Neural cell (in vitro differentiated cells): ENCODE results near the gene SYDE2. TPM values are rescaled to one million over a fixed set of nuclear protein-coding genes. Genes with fewer than 3 reads are reported as not detected.

Experiments
- H2AFZ ChIP-seq: fragments of 200-600, 300-800 bp; sonication (generic), shearing (Covaris generic); 2 replicates; pipeline ENCODE4 v1.6.0; 2014; ENCODE audit warnings: low read depth, mild to moderate bottlenecking, antibody characterized with exemption, low read length, moderate library complexity
- H3F3A ChIP-seq: fragments of 200-600 bp; shearing (Covaris generic); 2 replicates; pipeline ENCODE4 v1.6.1; 2016; ENCODE audit warnings: mild to moderate bottlenecking, moderate library complexity, mixed read lengths, antibody characterized with exemption, low read length; ENCODE audit not compliant: insufficient read depth, poor library complexity, severe bottlenecking
- H3K27ac ChIP-seq: fragments of 200-600, 300-800 bp; sonication (generic), shearing (Covaris generic); 2 replicates; pipeline ENCODE4 v1.5.1; 2014; ENCODE audit warnings: mild to moderate bottlenecking, low read length, moderate library complexity
- H3K27me3 ChIP-seq: fragments of 300-800, 200-600 bp; sonication (generic), shearing (Covaris generic); 2 replicates; pipeline ENCODE4 v1.6.0; 2014; ENCODE audit warnings: mild to moderate bottlenecking, low read depth, low read length, moderate library complexity; ENCODE audit not compliant: insufficient read depth
- H3K36me3 ChIP-seq: fragments of 300-800, 200-600 bp; sonication (generic), shearing (Covaris generic); 2 replicates; pipeline ENCODE4 v1.5.1; 2014; ENCODE audit warnings: mild to moderate bottlenecking, antibody characterized with exemption, low read length, moderate library complexity; ENCODE audit not compliant: insufficient read depth
- H3K4me2 ChIP-seq: fragments of 300-800, 200-600 bp; sonication (generic), shearing (Covaris generic); 2 replicates; pipeline ENCODE4 v1.6.0; 2014; ENCODE audit warnings: mild to moderate bottlenecking, low read length
- H3K4me3 ChIP-seq: fragments of 300-800, 200-600 bp; sonication (generic), shearing (Covaris generic); 2 replicates; pipeline ENCODE4 v1.5.1; 2014; ENCODE audit warnings: mild to moderate bottlenecking, low read length, moderate library complexity
- H3K79me2 ChIP-seq: fragments of 200-600 bp; shearing (Covaris generic); replicated peaks from 2 replicates; pipeline ENCODE4 v1.6.0; 2014; ENCODE audit warnings: mild to moderate bottlenecking, low read length, moderate library complexity; ENCODE audit not compliant: insufficient read depth
- H3K9ac ChIP-seq: fragments of 300-800, 200-600 bp; sonication (generic), shearing (Covaris generic); 2 replicates; pipeline ENCODE4 v1.6.1; 2016; ENCODE audit warnings: mild to moderate bottlenecking, low read length, mixed read lengths
- H3K9me2 ChIP-seq: fragments of 200-600 bp; shearing (Covaris generic); 2 replicates; pipeline ENCODE4 v1.6.1; 2016; ENCODE audit warnings: mild to moderate bottlenecking, low read length, mixed read lengths; ENCODE audit not compliant: insufficient read depth
- H3K9me3 ChIP-seq: fragments of 200-600, 300-800 bp; sonication (generic), shearing (Covaris generic); 2 replicates; pipeline ENCODE4 v1.6.1; 2016; ENCODE audit warnings: mild to moderate bottlenecking, mixed run types, low read length, moderate library complexity, mixed read lengths
- H4K20me1 ChIP-seq: fragments of 200-600 bp; shearing (Covaris generic); 2 replicates; pipeline ENCODE4 v1.6.1; 2016; ENCODE audit warnings: mild to moderate bottlenecking, mixed run types; ENCODE audit not compliant: insufficient read depth
- EP300 ChIP-seq: fragments of 450-650 bp; conservative IDR thresholded peaks from 2 replicates; pipeline ENCODE4 v1.6.1; 2014; ENCODE audit warnings: antibody characterized with exemption, mild to moderate bottlenecking, moderate library complexity; ENCODE audit not compliant: poor library complexity, severe bottlenecking
- EZH2 ChIP-seq: fragments of 200-600, 300-800 bp; shearing (Covaris generic), sonication (generic); IDR thresholded peaks from 2 replicates; pipeline ENCODE4 v1.6.1; 2014; ENCODE audit warnings: antibody characterized with exemption, low read length, borderline replicate concordance, mild to moderate bottlenecking; ENCODE audit not compliant: insufficient read depth, poor library complexity, severe bottlenecking
- MXI1 ChIP-seq: fragments of 450-650 bp; conservative IDR thresholded peaks from 2 replicates; pipeline ENCODE4 v1.6.1; 2014; ENCODE audit warnings: antibody characterized with exemption, mild to moderate bottlenecking; ENCODE audit not compliant: poor library complexity, severe bottlenecking
- POLR2AphosphoS5 ChIP-seq: IDR thresholded peaks from 2 replicates; pipeline ENCODE4 v1.6.1; 2012
- RAD21 ChIP-seq: fragments of 450-650 bp; conservative IDR thresholded peaks from 2 replicates; pipeline ENCODE4 v1.6.1; 2014; ENCODE audit warnings: antibody characterized with exemption, mild to moderate bottlenecking, moderate library complexity
- SMC3 ChIP-seq: fragments of 450-650 bp; conservative IDR thresholded peaks from 2 replicates; pipeline ENCODE4 v1.6.1; 2014; ENCODE audit warnings: antibody characterized with exemption, mild to moderate bottlenecking, moderate library complexity; ENCODE audit not compliant: poor library complexity
- TAF1 ChIP-seq: IDR thresholded peaks from 2 replicates; pipeline ENCODE4 v1.6.1; 2012; ENCODE audit warnings: low read depth
- polyA plus RNA-seq: library from polyadenylated mRNA; depleted of rRNA; stranded (reverse); fragments of >200 nt; gene quantifications from 2 replicates; pipeline ENCODE4 v1.2.3, GENCODE V29; 2014
- TF ChIP-seq, protein P1 (sequence below): fragments of 450-650 bp; IDR thresholded peaks from 2 replicates; pipeline ENCODE4 v1.5.1; 2014; ENCODE audit warnings: antibody characterized with exemption, mild to moderate bottlenecking, moderate library complexity; ENCODE audit not compliant: poor library complexity, severe bottlenecking
- TF ChIP-seq, protein P2 (sequence below): IDR thresholded peaks from 2 replicates; pipeline ENCODE4 v1.6.1; 2012; ENCODE audit warnings: borderline replicate concordance

The SYDE2 gene
- polyA plus RNA-seq, 1 donor from 2014 or later: 0.66 TPM

GRCh38 chr1:85118751-85119150, 82.1 kb downstream of the SYDE2 start:
- Histone ChIP-seq H3K27me3 (no peaks in the 10 kb centered on the region), H3K9ac (no peak overlapping the region), H4K20me1 (no peaks in the 10 kb centered on the region), H3F3A (no peaks in the 10 kb centered on the region), H3K79me2 (no peaks in the 10 kb centered on the region), H3K4me3 (no peak overlapping the region), H3K9me2 (no peaks in the 10 kb centered on the region), H3K36me3 (no peaks in the 10 kb centered on the region), H3K4me2 (no peak overlapping the region), H3K9me3 (no peaks in the 10 kb centered on the region), H3K27ac (no peak overlapping the region), H2AFZ (no peak overlapping the region)
- no peak for TF ChIP-seq RAD21
- TF ChIP-seq MXI1: no peak
- TF ChIP-seq, protein P1, sequence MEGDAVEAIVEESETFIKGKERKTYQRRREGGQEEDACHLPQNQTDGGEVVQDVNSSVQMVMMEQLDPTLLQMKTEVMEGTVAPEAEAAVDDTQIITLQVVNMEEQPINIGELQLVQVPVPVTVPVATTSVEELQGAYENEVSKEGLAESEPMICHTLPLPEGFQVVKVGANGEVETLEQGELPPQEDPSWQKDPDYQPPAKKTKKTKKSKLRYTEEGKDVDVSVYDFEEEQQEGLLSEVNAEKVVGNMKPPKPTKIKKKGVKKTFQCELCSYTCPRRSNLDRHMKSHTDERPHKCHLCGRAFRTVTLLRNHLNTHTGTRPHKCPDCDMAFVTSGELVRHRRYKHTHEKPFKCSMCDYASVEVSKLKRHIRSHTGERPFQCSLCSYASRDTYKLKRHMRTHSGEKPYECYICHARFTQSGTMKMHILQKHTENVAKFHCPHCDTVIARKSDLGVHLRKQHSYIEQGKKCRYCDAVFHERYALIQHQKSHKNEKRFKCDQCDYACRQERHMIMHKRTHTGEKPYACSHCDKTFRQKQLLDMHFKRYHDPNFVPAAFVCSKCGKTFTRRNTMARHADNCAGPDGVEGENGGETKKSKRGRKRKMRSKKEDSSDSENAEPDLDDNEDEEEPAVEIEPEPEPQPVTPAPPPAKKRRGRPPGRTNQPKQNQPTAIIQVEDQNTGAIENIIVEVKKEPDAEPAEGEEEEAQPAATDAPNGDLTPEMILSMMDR: no peak
- no peak for TF ChIP-seq EP300
- no peak for TF ChIP-seq EZH2
- TF ChIP-seq SMC3: no peak
- TF ChIP-seq, protein P2, sequence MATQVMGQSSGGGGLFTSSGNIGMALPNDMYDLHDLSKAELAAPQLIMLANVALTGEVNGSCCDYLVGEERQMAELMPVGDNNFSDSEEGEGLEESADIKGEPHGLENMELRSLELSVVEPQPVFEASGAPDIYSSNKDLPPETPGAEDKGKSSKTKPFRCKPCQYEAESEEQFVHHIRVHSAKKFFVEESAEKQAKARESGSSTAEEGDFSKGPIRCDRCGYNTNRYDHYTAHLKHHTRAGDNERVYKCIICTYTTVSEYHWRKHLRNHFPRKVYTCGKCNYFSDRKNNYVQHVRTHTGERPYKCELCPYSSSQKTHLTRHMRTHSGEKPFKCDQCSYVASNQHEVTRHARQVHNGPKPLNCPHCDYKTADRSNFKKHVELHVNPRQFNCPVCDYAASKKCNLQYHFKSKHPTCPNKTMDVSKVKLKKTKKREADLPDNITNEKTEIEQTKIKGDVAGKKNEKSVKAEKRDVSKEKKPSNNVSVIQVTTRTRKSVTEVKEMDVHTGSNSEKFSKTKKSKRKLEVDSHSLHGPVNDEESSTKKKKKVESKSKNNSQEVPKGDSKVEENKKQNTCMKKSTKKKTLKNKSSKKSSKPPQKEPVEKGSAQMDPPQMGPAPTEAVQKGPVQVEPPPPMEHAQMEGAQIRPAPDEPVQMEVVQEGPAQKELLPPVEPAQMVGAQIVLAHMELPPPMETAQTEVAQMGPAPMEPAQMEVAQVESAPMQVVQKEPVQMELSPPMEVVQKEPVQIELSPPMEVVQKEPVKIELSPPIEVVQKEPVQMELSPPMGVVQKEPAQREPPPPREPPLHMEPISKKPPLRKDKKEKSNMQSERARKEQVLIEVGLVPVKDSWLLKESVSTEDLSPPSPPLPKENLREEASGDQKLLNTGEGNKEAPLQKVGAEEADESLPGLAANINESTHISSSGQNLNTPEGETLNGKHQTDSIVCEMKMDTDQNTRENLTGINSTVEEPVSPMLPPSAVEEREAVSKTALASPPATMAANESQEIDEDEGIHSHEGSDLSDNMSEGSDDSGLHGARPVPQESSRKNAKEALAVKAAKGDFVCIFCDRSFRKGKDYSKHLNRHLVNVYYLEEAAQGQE: no peak
- TF ChIP-seq POLR2AphosphoS5: no peak
- no peak for TF ChIP-seq TAF1

DNA sequence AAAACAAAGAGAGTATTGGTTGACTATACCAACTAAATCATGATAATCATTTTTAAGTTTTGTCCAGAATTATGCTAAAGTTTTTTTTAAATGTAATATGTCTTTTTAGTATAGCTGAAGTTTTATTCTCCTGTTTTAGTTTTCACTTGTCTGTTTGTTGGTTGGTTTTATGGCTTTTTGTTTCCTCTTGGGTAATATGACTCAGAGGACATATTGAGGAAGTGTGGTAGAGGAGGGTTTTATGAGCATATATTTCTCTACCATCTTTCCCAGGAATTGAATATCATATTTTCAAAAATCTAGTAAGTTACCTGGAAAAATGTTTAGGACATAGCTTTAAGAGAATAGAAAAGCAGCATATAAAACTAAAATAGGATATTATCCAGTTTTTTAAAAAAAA, 84.0 kb downstream of the SYDE2 start:
- TF ChIP-seq SMC3 (no peak), EZH2 (no peak), RAD21 (no peak), EP300 (no peak), TAF1 (no peak), POLR2AphosphoS5 (no peak), MXI1 (no peak)
- TF ChIP-seq, protein P1: no peak
- TF ChIP-seq, protein P2: no peak
- H3K27me3 ChIP-seq: no peaks in the 10 kb centered on the region

More for the DNA sequence above, 84.0 kb downstream of the SYDE2 start:
- H3K27ac ChIP-seq: no peak overlapping the region
- H3K4me2 ChIP-seq: no peak overlapping the region
- H3K79me2 ChIP-seq: no peaks in the 10 kb centered on the region
- H3K9me2 ChIP-seq: no peaks in the 10 kb centered on the region
- H3K9me3 ChIP-seq: no peaks in the 10 kb centered on the region
- no peak overlapping the region for H3K4me3 ChIP-seq
- no peaks in the 10 kb centered on the region for H3F3A ChIP-seq
- no peaks in the 10 kb centered on the region for H3K36me3 ChIP-seq
- no peak overlapping the region for H3K9ac ChIP-seq
- no peak overlapping the region for H2AFZ ChIP-seq
- H4K20me1 ChIP-seq: no peaks in the 10 kb centered on the region
